IPS-NIHi7 (cell line): ENCODE measurements around the gene RAP1GAP2.
"Not testable (repeated sequence)": the region's sequence is repeated elsewhere in the genome, so short reads cannot be mapped to it uniquely, and the experiment has no call there.

Experiments used
- DNase-seq: peaks from one replicate; pipeline ENCODE4 v3.0.0; 2012; ENCODE audit warnings: mixed read lengths; ENCODE audit errors: extremely low spot score

The RAP1GAP2 gene

DNA sequence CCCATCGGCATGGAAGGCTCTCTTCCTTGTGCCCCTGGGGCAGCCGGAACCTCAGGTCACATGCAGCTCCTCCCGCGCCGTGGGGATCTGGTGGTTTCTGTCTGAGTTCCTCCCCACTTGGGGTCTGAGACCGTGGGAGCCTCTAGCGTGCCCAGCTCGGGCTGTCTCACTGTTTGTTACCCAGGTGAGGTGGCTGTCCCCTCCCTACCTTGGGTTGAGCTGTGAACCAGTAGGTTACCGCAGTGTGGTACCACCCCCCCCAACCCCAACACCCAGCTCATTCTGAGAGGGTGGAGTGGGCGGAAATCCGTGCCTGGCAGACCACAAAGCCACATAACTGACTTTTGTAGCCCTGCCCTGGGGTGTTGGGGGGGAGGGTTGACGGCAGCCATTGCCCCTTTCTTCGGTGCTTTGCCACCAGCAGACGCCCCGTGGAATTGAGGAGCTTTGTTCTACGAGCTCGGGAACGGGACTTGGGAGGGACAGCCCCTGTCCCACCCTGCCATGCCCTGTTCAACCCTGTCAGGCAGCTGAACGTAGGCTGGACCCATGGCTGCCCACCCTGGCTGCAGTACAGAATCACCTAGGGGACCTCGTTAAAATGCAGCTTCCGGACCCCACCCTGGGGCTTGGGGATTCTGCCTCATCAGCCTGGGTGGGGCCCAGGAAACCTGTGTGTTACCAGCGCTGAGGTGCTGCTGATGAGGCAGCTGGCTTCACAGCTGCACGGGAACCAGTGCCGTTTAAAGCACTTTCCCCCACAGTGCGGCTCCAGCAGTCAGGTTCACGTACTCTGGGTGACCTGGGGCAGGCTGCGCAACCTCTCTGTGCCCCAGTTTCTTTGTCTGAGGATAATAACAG lies 18.5 kb downstream of the RAP1GAP2 start:
- no peak for DNase-seq

DNA sequence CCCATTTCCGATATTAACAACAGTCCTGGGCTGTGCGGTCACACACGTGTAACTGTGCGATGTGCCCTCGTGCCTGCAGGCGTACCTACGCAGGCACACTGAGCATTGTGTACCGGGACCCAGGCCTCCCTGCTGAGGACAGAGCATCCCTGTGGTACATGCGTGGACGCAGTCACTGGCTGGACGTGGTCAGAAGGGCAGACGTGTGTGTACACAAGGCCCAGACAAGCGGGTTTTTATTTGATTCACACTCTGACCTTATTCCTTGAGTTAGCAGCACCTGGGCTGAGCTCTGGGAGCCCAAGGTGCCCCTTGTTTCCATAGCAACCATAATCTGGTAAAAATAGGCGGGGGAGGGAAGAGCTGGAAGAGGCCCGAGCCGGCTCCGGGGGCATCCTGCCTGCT lies 19.5 kb downstream of the RAP1GAP2 start:
- DNase-seq = no peak

DNA sequence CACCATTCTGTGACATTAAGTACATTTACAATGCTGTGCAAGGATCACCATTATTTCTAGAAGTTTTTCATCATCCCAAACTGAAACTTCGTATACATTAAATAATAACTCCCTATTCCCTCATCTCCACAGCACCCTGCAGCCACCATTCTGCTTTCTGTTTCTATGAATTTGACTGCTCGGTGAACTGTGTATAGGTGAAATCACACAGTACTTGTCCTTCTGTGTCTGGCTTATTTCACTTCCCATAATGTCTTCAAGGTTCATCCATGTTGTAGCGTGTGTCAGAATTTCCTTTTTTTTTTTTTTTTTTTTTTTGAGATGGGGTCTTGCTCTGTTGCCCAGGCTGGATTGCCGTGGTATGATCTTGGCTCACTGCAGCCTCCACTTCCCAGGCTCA lies 20.4 kb downstream of the RAP1GAP2 start:
- DNase-seq = no peak

DNA sequence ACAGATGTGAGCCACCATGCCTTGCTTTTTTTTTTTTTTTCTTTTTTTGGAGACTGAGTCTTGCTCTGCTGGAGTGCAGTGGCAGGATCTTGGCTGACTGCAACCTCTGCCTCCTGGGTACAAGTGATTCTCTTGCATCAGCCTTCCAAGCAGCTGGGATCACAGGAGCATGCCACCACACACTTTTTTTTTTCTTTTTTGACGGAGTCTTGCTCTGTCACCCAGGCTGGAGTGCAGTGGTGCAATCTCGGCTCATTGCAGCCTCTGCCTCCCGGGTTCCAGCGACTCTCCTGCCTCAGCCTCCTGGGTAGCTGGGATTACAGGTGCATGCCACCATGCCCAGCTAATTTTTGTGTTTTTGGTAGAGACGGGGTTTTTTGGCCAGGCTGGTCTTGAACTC lies 23.1 kb downstream of the RAP1GAP2 start:
- DNase-seq = not testable (repeated sequence)

DNA sequence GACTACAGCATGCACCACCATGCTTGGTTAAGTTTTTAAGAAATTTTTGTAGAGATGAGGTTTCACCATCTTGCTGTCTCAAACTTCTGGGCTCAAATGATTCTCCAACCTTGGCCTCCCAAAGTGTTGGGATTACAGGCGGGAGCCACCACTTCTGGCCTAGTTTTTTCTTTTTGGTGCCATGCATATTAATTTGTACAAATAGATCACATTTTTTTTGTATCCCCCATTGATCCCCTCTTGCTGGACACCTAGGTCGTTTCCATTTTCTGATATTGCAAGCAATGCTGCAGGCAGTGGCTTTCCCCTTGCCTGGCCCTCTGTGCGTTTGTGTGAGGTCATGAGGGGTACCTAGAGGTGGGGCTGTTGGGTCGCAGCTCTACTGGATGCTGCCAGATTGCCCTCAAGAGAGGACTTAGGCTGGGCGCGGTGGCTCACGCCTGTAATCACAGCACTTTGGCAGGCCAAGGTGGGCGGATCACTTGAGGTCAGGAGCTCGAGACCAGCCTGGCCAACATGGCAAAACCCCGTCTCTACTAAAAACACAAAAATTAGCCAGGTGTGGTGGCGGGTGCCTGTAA lies 23.8 kb downstream of the RAP1GAP2 start:
- no peak for DNase-seq

DNA sequence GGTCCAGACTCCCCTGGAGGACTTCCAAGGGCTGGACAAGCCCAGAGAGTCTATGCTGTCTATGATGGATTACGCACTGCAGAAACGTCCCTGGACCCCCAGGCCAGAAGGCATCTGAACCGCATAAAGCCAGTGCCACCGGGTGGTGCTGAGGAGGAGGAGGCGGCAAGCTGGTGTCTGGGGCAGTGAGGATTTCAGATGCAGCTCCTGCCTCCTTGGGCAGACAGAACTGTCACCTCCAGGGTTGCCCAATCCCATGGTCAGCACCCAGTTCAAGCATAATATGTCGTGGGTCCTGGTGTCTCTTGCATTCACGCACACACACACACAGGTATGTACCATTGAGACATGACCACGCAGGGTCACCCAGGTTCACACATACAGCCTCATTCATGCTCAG lies 25.6 kb downstream of the RAP1GAP2 start:
- no peak for DNase-seq

DNA sequence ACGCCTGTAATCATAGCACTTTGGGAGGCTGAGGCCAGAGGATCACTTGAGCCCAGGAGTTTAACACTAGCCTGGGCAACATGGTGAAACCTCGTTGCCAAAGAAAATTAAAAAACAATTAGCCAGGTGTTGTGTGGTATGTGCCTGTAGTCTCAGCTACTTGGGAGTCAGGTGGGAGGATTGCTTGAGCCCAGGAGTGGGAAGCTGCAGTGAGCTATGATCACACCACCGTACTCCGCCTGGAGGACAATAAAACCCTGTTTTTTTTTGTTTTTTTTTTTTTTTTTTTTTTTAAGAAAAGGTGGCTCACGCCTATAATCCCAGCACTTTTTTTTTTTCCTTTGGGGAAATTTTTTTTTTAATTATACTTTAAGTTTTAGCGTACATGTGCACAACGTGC lies 26.1 kb downstream of the RAP1GAP2 start:
- DNase-seq = no peak

DNA sequence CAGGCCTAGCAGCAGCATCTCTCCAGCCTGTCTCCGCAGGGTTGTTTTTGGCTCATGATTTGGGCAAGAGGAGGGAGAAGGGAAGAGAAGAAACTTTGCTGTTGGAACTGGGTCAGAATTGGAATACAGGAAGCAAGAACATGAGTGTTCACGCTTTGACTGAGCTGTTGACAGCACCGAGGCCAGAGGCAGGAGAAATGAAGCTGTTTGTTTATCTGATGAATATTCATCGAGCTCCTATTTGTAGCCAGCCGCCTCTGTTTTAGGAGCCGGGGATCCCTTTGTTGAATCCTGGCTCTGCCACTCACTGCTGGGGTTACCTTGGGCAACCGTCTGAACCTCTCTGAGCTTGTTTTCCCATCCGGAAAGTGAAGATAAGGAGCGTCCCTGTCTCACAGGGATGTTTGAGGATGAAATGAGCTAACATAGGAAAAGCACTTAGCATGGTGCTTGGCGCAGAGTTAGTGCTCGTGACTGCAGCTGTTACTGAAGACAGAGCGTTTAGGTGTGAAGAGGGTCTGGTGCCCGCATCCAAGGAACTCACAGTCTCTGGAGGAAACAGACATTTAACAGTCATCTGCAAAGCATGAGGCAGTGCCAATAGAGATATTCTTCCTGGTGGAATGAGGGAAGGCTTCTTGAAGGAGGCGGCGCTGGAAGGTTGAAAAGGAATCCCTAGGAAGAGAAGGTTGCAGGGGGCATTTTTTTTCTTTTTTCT lies 29.2 kb downstream of the RAP1GAP2 start:
- no peak for DNase-seq

DNA sequence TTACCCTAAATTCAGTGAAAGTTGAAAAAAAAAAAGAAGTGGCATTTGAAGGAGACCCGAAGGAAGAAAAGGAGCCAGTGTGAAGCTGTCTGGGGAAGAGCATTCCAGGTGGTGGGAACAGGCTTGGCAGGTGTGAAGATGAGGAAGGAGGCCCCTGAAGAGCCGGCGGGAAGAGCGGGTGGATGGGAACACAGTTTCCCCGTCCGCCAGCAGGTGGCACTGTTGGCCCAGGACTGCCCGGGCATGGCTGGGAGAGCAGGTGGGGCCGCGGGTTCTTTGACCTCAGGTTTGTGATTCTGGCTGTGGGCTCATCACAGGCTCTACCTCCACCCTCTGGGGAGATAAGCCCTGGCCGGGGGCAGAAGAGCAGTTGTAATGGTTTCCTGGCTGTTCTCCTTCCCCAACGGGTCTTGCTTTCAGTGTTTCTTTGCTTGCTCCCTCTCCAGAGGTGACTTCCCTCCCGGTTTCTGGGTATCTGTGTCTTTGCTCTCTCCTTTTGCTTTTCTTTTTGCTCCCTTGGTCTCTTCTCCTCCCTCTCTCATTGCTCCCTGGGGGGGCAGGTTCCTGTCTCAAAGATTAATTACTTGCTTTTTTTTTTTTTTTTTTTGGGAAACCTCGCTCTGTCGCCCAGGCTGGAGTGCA lies 32.3 kb downstream of the RAP1GAP2 start:
- DNase-seq = peak; percentile 96

DNA sequence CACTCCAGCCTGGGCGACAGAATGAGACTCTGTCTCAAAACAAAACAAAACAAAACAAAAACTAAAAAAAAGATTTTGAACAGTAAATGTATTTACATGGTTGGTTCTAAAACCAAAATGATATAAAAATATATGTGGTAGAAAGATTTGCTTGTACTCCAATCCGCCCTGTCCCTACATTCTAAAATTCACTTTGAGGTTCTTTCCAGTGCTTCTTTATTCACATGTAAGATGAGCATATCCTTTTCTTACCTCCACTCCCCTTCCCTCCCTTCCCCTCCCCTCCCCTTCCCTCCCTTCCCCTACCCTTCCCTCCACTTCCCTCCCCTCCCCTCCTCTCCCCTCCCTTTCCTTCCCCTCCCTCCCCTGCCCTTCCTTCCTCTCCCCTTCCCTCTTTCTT lies 34.4 kb downstream of the RAP1GAP2 start:
- DNase-seq = no peak

DNA sequence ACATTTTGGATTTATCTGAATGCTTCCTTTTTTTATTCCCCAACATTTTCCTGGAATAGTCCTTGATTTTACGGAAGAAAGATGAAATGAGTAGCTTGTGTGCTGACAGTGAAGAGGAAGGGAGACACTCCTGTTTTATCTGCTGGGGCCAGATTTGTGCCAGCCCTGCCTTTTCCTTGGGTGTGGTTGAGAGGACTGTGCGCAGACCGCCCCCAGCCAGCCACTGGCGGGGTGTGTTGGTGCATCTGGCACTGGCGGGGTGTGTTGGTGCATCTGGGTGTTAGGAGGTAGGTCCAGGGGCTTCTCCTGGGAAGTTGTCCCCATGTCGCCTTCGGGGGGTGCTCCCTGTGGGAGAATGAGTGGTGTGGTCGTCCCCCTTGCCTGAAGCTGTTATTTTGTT lies 39.5 kb downstream of the RAP1GAP2 start:
- DNase-seq = no peak

DNA sequence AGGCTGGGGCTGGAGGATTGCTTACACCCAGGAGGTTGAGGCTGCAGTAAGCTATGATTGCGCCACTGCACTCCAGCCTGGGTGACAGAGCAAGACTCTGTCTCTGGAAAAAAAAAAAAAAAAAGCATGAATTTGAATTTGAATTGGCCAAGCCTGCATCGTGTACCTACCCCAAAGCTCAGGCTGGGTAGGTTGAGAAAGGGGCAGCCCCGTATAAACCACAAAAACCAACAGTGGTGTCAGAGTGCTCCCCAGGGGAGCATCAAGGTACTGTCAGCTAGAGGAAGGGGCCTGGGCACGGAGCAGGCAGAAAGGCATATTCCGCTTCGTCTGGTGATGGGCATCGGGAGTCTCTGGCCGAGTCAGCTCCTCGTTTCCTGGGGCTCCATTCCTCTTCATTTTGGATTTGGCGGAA lies 40.9 kb downstream of the RAP1GAP2 start:
- no peak for DNase-seq

DNA sequence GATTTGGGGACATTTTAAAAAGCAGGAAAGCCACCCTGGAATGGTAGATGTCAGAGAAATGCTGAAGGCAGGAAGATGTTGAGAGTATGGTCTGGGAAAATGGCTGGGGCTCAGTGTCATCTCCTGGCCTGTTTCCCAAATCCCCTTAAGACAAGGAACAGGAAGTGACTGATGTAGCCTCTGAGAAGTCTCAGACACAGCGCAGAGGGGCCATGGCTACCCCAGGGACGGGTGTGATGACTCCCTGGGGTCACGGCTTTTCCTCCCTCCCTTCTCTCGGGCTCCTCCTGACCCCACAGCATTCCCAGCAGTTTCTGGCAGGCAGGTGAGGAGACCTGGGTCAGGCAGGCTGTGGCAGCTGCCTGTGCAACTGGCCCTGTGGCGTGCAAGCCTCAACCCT lies 45.4 kb downstream of the RAP1GAP2 start:
- DNase-seq = no peak

DNA sequence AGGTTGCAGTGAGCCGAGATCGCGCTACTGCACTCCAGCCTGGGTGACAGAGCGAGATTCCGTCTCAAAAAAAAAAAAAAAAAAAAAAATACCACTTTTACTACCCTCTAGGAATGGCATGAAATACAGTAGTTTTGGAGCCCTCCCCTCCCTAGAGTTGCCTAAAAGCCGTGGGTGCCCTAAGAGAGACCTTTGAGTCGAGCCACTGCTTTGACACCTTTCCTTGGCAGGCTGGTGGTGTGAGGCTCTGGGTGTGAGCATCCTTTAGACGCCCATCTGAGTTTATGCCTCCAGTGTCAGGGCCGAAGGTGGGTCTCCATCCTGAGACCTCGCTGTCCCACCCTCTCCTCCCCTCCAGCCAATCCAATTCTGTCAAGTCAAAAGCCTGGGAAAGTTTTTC lies 46.2 kb downstream of the RAP1GAP2 start:
- DNase-seq = no peak

DNA sequence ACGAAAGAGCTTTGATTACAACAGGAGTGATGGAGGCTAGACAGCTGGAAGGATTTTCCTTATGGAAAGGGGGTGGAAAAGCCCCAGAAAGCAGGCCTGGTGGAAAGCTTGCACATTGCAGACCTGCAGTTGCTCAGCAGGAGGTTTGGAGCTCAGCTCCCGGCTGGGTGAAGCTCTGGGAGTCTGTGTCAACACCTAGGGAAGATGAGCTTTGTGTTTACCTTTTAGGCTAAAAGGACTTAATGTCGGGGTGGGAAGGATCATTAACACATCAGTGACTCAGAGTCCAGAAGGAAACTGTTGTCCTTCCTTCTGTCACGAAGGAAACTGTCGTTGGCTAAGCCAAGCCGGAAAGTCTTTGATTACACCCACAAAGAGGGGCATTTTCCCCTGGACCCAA lies 48.2 kb downstream of the RAP1GAP2 start:
- DNase-seq = peak; percentile 65

DNA sequence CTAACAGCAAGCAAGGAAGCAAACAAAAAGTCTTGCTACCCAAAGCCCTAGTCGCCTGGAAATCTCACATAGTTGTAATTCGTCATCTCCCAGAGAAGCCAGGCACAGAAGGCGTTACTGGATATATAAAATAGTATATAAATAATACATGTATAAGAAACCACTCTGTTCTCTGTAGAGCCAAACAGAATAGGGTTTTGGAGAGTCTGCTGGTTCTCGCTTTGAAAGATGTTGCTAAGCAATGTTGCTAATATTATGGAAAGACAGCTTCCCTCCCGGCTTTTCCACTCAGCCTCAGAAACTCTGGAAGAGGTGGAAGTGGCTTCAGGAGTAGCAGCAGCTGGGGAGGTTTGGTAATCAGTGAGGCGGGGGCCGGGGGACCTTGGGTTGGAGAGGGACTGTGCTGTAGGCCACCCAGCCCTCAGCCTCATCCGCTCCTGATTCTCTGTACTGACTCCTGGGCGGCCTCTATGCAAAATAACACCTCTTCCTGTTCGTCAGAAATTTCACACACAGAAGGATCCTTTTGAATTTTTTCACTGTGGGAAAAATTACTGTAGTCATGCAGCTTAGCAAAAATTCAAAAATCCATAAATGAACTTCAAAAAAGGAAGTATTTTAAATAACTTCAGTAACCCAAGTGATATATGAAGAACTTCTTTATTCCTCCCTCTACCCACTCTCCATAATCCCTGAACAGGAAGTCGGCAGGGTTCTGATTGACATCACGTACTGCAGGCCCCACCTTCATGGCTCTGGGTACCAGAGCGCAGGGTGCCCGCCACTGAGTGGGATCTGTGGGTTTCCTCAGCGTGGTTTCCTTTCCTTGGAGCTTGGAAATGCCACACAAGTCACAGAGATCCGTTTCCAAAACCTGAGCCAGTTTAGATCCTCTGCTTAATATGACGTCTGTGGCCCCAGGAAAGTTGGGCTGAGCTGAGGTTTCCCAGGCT lies 51.4 kb downstream of the RAP1GAP2 start:
- no peak for DNase-seq

DNA sequence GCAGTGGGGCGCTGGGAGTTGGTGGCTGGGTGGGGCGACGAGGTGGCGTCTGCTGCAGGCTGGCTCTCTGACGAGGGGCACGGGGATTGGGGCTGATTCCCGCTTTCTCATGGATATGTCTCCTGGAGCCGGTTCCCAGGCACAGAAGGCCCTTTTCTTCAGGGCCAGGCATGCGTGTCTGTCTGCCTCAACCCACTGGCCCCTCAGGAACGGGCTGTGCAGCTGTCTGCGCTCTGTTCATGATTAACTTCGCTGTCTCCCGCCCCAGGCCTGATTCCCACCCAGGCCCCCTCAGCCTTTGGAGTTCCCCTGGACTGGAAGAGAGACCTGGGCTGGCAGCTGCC lies 53.1 kb downstream of the RAP1GAP2 start:
- DNase-seq = no peak

DNA sequence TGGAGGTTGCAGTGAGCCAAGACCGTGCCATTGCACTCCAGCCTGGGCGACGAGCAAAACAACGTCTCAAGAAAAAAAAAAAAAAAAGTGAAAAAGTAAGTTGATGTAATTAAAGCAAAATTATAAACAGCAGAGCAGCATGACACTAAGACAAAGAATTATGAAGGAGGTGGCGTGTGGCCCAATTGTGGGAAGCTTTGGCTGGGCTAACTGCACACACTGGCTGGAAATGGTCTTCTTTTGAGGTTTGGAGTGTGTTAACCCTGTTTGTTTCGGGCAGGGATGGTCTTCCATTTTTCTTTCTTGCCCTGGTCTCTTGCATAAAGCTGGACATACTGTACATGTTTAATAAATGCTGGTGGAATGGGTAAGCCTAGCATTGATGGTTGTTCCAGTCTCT lies 54.8 kb downstream of the RAP1GAP2 start:
- no peak for DNase-seq

DNA sequence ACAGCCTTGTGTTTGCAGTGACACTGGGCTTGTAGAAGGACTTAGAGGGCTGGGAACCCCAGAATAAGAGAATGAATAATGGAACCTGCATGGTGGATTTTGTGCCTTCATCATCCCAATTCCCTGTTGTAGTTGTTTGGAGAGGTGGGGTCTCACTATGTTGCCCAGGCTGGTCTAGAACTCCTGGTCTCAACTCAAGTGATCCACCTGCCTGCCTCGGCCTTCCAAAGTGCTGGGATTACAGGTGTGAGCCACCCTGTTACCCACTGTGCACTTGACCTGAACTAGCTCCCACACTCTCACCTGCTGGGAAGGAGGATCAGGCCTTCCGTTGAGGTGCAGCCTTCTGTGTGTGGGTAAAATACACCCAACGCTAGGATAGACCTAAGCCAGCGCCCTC lies 55.4 kb downstream of the RAP1GAP2 start:
- DNase-seq = no peak

DNA sequence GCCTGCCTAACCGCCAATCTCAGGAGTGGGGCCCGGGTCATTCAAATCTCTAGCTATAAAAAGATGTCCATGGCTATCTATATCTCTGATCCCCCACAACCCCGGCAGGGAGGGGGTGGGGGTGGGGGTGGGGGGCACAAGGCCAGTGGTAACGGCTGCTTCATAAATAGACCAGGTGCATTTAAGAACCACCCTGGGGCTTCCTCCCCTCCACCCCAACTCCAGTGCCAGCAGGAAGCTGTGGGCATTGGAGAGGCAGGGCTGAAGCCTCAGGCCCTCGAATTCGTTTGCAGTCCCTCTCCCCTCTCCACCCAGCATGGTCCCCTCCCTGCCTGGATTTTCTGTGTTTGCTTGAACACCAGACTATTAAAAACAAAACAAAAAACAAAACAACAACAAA lies 56.0 kb downstream of the RAP1GAP2 start:
- no peak for DNase-seq

DNA sequence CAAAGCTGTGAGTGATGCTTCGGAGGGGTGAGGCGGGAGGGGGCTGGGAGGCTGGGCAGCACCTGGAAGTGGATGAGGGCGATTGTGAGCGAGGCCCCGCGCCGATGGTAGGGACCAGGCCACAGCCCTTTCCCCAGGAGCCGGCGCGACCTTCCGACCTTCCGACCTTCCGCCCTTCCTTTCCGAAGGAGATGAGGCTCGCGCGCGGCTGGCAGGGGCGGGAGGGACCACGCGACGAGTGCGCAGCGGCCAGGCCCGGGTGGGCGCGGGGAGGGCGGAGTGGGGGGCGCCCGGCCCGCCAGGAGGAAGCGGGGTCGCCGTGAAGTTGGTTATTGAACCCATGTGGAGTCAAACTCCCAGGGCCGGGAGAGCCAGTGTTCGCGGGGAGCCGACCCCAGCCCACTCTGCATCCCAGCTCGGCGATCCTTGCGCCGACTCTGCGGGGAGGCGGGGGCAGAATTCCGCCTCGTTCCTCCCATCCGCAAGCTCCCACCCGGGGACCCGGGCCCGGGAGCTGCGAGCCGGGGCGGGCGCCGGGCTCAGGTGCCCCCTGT lies 56.6 kb downstream of the RAP1GAP2 start:
- no peak for DNase-seq
